GM20000 (cell line): ENCODE data around the gene OR8B2.
A peak's percentile ranks its signal among the peaks of the same experiment; 100 is the strongest.
"Not testable (repeated sequence)": the region's sequence is repeated elsewhere in the genome, so short reads cannot be mapped to it uniquely, and the experiment has no call there.

Experiments used
- DNase-seq: peaks from one replicate; pipeline ENCODE4 v3.0.0; 2012; ENCODE audit warnings: low spot score
- CTCF ChIP-seq: IDR thresholded peaks from 2 replicates; pipeline ENCODE4 v1.5.1; 2012; ENCODE audit warnings: mild to moderate bottlenecking, control low read depth; ENCODE audit errors: extremely low read depth, missing control alignments

Gene OR8B2

DNA sequence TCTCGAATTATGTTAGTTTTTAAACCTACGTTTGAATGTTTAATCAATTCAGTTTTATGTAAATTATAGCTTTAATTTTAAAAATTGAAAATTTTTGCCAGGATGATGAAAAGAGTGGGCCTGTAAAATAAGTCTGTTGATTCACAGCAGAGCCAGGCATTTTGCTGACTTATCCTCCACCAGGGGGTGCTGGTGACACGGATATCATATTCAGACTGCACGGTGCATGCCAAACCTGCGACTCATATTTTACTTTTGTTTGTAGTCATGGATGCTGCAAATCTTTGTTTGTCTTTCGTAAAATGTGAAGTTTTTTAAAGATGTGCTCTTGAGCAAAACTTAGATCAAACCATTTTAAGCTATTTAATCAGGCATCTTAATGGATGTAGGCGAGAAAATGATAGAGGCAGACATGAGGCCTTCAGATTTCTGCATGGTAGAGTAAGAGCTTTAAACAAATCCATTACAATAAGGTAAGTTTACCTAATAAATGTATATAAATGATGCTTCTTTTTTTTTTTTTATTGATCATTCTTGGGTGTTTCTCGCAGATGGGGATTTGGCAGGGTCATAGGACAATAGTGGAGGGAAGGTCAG is 18.1 kb upstream of the OR8B2 start:
- peak; percentile 77 for TF ChIP-seq CTCF
- peak; percentile 76 for DNase-seq

GRCh38 chr11:124398924-124399323 is 14.6 kb upstream of the OR8B2 start, which contains the start of gene OR8B3:
TSS of gene OR8B3 (minus strand) at chr11:124399024. CDS start at chr11:124397351, 1,673 bp downstream.
- DNase-seq, result no peak
- TF ChIP-seq CTCF, result no peak

DNA sequence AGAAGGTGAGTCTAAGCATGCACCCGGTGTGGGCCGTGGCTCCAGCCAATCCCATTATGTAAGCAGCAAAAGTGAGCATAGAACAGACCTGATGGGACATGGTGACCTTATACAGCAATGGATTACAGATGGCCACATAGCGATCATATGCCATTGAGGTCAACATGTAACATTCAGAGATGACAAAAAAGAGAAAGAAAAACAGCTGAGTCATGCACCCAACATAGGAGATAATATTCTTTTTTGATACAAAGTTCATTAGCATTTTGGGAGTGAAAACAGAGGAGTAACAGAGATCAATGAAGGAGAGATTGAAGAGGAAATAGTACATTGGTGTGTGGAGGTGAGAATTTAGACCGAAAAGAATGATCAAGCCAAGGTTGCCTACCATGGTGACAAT is 12.5 kb upstream of the OR8B2 start:
- not testable (repeated sequence) for DNase-seq

GRCh38 chr11:124394408-124394807 is 10.1 kb upstream of the OR8B2 start:
- no peak for TF ChIP-seq CTCF
- no peak for DNase-seq

DNA sequence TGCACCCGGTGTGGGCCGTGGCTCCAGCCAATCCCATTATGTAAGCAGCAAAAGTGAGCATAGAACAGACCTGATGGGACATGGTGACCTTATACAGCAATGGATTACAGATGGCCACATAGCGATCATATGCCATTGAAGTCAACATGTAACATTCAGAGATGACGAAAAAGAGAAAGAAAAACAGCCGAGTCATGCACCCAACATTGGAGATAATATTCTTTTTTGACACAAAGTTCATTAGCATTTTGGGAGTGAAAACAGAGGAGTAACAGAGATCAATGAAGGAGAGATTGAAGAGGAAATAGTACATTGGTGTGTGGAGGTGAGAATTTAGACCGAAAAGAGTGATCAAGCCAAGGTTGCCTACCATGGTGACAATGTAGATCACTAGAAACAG is 1.4 kb downstream of the OR8B2 start:
- not testable (repeated sequence) for DNase-seq

GRCh38 chr11:124380585-124380984 is 3.7 kb downstream of the OR8B2 start:
- TF ChIP-seq CTCF, result no peak
- no peak for DNase-seq

DNA sequence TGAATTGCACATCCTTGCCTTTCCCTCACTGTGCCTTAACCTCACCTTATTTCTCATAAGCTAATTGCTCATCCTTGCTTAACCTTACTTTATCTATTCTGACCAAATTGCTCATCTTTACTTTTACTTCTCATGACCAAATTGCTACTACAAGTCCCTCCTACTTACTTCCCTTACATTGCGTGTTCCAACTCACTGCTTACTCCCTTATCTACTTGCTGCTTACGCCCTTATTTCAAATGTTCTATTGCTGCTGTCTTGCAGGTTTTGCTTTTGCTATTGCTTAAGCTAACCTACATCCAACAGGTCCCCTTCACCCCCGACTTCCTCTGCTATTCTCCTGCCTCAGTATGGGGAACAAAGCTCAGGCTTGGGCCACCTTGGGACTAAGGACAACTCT is 8.0 kb downstream of the OR8B2 start:
- DNase-seq, result no peak
- TF ChIP-seq CTCF, result no peak

- DNase-seq, result no peak
These were observed 24.7 kb downstream of the OR8B2 start for GRCh38 chr11:124359566-124359965.

More at GRCh38 chr11:124359566-124359965, 24.7 kb downstream of the OR8B2 start:
- no peak for TF ChIP-seq CTCF
